Osteoblast (primary cell): Measurements from ENCODE around the gene YTHDF1. TPM values are rescaled to one million over a fixed set of nuclear protein-coding genes. Genes with fewer than 3 reads are reported as not detected.

Source experiments
- DNase-seq: peaks from one replicate; pipeline ENCODE4 v3.0.0; 2011; ENCODE audit warnings: low spot score, mixed read lengths; ENCODE audit not compliant: insufficient read length; ENCODE audit errors: missing footprints
- H2AFZ ChIP-seq: 2 replicates; pipeline ENCODE4 v1.6.0; 2011; ENCODE audit warnings: mild to moderate bottlenecking, low read length
- H3K27ac ChIP-seq: 2 replicates; pipeline ENCODE4 v1.5.1; 2011; ENCODE audit warnings: mild to moderate bottlenecking, low read depth, low read length, moderate library complexity
- H3K27me3 ChIP-seq: 2 replicates; pipeline ENCODE4 v1.6.0; 2012; ENCODE audit warnings: mild to moderate bottlenecking, control low read depth, inconsistent platforms, low read length, moderate library complexity; ENCODE audit not compliant: insufficient read depth
- H3K36me3 ChIP-seq: 2 replicates; pipeline ENCODE4 v1.5.1; 2011; ENCODE audit warnings: mild to moderate bottlenecking, low read length, control low read depth, moderate library complexity; ENCODE audit not compliant: insufficient read depth
- H3K4me1 ChIP-seq: 2 replicates; pipeline ENCODE4 v1.5.1; 2011; ENCODE audit warnings: mild to moderate bottlenecking, low read length, control low read depth, moderate library complexity; ENCODE audit not compliant: insufficient read depth
- H3K4me2 ChIP-seq: 2 replicates; pipeline ENCODE4 v1.6.0; 2011; ENCODE audit warnings: mild to moderate bottlenecking, low read length; ENCODE audit not compliant: insufficient read depth
- H3K4me3 ChIP-seq: fragments of 200-600 bp; sonication (generic); 3 replicates; pipeline ENCODE4 v1.5.1; 2012; ENCODE audit warnings: mild to moderate bottlenecking, low read length, inconsistent platforms; ENCODE audit not compliant: insufficient read depth
- H3K79me2 ChIP-seq: 2 replicates; pipeline ENCODE4 v1.6.0; 2012; ENCODE audit warnings: mild to moderate bottlenecking, low read length, control low read depth, inconsistent platforms; ENCODE audit not compliant: insufficient read depth
- H3K9me3 ChIP-seq: 2 replicates; pipeline ENCODE4 v1.5.1; 2011; ENCODE audit warnings: low read depth, low read length, control low read depth
- H4K20me1 ChIP-seq: 2 replicates; pipeline ENCODE4 v1.6.0; 2012; ENCODE audit warnings: mild to moderate bottlenecking, low read length, control low read depth; ENCODE audit not compliant: insufficient read depth
- total RNA-seq: library from RNA; depleted of rRNA; stranded (reverse); fragments of >200 nt; gene quantifications from 2 replicates; pipeline ENCODE4 v1.2.3, GENCODE V29; 2012
- TF ChIP-seq, protein P1 (sequence below): IDR thresholded peaks from 2 replicates; pipeline ENCODE4 v1.5.1; 2011; ENCODE audit warnings: mild to moderate bottlenecking, low read depth, low read length, moderate library complexity; ENCODE audit errors: extremely low read depth

YTHDF1 gene
- total RNA-seq, 1 donor, result 23.9 TPM

DNA sequence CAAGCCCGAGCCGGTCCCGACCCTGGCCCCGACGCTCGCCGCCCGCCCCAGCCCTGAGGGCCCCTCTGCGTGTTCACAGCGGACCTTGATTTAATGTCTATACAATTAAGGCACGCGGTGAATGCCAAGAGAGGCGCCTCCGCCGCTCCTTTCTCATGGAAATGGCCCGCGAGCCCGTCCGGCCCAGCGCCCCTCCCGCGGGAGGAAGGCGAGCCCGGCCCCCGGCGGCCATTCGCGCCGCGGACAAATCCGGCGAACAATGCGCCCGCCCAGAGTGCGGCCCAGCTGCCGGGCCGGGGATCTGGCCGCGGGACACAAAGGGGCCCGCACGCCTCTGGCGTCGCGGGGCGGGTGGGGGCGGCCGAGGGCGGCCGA is 37.5 kb downstream of the YTHDF1 start:
- H3K27ac ChIP-seq, result no peak overlapping the region

DNA sequence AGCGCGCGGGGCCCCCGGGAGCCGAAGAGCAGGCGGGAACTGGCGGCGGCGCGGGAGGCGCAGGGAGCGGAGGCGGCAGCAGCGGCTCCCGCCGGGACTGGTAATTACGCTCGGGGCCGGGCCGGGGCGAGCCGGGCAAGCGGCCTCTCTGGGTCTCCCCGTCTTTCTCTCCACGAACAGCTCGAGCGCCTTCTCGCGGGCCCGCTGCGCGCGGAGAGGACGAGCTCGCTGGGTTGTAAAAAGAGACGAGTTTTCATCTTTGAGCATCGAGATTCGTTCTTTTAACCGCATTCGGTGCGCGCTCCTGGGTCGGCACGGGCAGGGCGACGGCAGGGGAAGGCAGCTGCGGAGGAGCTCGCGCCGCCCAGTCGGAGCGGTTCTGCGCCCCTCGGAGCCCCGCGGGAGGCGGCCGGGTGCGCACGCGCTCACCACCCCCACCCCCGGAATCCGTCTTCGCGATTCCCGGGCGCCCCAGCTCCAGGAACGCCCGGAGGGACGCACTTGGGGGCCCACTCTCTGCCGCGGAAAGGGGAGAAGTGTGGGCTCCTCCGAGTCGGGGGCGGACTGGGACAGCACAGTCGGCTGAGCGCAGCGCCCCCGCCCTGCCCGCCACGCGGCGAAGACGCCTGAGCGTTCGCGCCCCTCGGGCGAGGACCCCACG is 38.0 kb downstream of the YTHDF1 start:
- Histone ChIP-seq H3K79me2 (no peaks in the 10 kb centered on the region), H3K27ac (no peak overlapping the region), H3K4me1 (no peaks in the 10 kb centered on the region), H3K4me2 (no peak overlapping the region), H3K9me3 (no peaks in the 10 kb centered on the region), H4K20me1 (peaks cover 8% of the 10 kb centered on the region), H3K4me3 (no peak overlapping the region), H2AFZ (no peak overlapping the region), H3K36me3 (no peaks in the 10 kb centered on the region), H3K27me3 (peaks cover 64% of the 10 kb centered on the region)
- DNase-seq, result peak; percentile 82
- TF ChIP-seq, protein P1, sequence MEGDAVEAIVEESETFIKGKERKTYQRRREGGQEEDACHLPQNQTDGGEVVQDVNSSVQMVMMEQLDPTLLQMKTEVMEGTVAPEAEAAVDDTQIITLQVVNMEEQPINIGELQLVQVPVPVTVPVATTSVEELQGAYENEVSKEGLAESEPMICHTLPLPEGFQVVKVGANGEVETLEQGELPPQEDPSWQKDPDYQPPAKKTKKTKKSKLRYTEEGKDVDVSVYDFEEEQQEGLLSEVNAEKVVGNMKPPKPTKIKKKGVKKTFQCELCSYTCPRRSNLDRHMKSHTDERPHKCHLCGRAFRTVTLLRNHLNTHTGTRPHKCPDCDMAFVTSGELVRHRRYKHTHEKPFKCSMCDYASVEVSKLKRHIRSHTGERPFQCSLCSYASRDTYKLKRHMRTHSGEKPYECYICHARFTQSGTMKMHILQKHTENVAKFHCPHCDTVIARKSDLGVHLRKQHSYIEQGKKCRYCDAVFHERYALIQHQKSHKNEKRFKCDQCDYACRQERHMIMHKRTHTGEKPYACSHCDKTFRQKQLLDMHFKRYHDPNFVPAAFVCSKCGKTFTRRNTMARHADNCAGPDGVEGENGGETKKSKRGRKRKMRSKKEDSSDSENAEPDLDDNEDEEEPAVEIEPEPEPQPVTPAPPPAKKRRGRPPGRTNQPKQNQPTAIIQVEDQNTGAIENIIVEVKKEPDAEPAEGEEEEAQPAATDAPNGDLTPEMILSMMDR, result no peak

More for the DNA sequence above, 37.5 kb downstream of the YTHDF1 start:
- Histone ChIP-seq H3K27me3 (peaks cover 58% of the 10 kb centered on the region), H3K79me2 (no peaks in the 10 kb centered on the region), H4K20me1 (peaks cover 8% of the 10 kb centered on the region), H3K36me3 (no peaks in the 10 kb centered on the region), H3K9me3 (no peaks in the 10 kb centered on the region), H3K4me2 (no peak overlapping the region), H3K4me3 (no peak overlapping the region), H2AFZ (no peak overlapping the region), H3K4me1 (no peaks in the 10 kb centered on the region)
- TF ChIP-seq, protein P1, result no peak
- DNase-seq, result peak; percentile 87

DNA sequence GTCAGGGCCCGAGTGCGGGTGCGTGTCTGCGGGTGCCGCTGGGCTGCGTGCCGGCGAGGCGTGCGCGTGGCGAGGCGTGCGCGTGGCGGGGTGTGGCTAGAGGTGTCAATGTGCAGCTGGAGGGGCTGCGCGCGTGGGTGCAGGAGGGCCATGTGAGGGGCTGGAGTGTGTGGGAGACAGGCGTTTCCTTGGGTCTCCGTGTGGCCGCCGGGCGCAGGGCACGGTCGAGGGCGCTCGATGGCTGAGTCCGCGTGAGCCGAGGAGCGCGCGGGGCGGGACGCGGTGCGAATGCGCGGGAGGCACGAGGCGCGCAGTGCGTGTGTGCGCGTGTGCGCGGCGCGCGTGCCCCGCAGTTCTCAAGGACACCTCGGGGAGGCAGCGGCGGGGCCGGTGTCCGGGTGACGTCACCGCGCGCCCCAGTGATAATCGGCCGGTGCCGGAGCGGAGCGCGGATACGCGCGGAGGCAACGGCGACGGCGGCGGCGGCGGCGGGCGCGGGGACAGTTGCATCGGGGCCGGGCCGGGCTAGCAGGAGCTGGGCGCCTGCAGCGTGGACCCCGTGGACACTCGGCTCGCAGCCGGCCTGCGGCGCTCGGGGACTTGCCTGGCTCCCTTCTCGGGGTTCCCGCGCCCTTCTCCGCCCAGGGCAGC is 38.7 kb downstream of the YTHDF1 start:
- peak; percentile 88 for DNase-seq
- Histone ChIP-seq H3K36me3 (no peaks in the 10 kb centered on the region), H3K27ac (no peak overlapping the region), H3K27me3 (peaks cover 64% of the 10 kb centered on the region), H2AFZ (no peak overlapping the region), H3K4me2 (no peak overlapping the region), H3K79me2 (no peaks in the 10 kb centered on the region), H3K9me3 (no peaks in the 10 kb centered on the region), H3K4me1 (no peaks in the 10 kb centered on the region), H4K20me1 (peaks cover 8% of the 10 kb centered on the region), H3K4me3 (no peak overlapping the region)
- TF ChIP-seq, protein P1, result no peak

DNA sequence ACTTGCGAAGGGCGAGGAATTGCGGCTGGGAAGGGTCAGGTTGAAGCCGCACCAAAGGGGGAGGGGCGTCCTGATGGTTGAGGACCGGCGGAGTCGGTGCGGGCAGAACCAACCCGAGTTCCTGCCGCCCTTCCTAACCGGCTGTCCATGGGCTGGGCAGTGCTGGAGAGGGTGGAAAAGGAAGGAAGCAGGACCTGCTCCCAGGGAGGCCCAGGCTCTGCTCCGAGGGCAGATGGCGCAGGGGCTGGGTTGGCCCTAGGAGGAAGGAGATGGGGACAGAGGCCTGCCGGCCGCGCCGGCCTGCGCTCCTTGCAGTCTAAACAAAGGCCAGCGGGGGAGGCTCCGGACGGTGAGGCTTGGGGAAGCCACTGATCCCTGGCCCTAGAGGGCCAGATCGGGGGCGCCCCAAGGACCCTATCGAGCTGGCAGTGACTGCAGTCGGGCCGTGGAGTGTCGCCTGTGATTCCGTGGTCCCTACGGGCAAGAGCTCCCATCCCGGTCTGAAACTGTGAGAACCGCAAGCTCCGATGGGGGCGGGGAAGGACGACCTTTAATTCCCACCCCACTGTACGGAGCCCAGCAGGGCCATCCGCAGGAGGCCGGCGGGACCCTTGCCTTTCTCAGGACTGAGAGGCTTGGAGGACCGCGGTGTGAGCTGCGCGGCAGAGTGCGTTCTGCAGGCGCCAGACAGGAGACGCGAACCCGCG is 39.4 kb downstream of the YTHDF1 start:
- H3K27me3 ChIP-seq, result peaks cover 70% of the 10 kb centered on the region
- H2AFZ ChIP-seq, result no peak overlapping the region
- H3K36me3 ChIP-seq, result no peaks in the 10 kb centered on the region
- H3K4me2 ChIP-seq, result no peak overlapping the region
- H3K79me2 ChIP-seq, result no peaks in the 10 kb centered on the region
- H4K20me1 ChIP-seq, result peaks cover 8% of the 10 kb centered on the region
- no peak overlapping the region for H3K4me3 ChIP-seq
- no peaks in the 10 kb centered on the region for H3K9me3 ChIP-seq
- H3K4me1 ChIP-seq, result no peaks in the 10 kb centered on the region
- TF ChIP-seq, protein P1, result no peak
- DNase-seq, result no peak
- no peak overlapping the region for H3K27ac ChIP-seq
